Activated CD8-positive, alpha-beta memory T cell treated with anti-CD3 and anti-CD28 coated beads, Interleukin-2, amount 50 U/mL, for 24 hours (primary cell): ENCODE results near the gene LDB2.

Source experiments
- DNase-seq: peaks from one replicate; pipeline ENCODE4 v3.0.0-alpha.2; 2020; ENCODE audit errors: extremely low read depth

The LDB2 gene

DNA sequence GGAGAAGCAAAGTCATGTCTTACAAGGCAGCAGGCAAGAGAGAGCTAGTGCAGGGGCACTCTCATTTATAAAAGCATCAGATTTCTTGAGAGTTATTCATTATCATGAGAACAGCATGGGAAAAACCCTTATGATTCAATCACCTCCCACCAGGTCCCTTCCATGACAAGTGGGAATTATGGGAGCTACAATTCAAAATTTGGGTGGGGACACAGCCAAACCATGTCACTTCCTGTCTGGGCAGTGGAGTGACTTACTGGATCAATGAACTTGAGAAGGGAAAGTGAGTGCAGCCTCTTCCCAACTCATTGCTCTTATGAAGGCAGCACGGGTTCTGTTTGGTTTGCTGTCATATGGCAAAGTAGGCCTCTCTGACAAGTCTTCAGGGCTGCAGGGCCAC lies 410.4 kb downstream of the LDB2 start:
- no peak for DNase-seq

DNA sequence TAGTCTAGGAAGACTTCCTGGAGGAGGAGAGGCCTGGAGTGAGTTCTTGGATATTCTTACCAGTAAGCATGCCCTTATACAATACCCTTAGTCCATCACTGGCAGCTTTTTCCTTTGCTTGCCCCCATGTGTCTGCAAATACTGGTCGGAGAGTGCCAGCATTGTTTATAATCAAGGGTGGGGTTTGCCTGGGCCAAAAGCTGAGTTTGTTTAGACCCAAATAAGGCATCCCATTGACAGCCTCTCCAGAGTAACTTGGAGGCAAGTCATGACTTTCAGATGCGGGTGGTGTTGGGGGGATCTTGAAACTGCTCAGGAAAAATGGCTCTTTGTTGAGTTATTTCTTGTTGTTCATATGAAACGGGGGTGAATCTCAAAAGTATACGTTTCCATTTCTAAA lies 413.7 kb downstream of the LDB2 start:
- DNase-seq: no peak

DNA sequence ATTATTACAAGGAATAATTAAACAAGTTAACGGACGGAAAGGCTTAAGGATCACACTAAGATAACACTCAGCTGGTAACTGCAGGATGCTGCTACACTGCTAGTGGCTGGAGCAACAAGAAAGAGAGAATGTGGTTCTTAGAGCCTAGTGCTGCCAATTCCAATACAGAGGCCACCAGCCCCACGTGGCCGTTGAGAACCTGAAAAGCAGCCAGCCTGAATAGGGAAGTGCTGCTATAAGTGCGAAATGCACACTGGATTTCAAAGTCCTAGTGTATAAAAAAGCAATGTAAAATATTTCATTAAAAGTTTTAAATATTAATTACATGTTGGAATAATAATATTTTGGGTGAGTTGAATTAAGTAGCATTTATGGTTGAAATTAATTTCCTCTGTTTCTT lies 414.9 kb downstream of the LDB2 start:
- no peak for DNase-seq

DNA sequence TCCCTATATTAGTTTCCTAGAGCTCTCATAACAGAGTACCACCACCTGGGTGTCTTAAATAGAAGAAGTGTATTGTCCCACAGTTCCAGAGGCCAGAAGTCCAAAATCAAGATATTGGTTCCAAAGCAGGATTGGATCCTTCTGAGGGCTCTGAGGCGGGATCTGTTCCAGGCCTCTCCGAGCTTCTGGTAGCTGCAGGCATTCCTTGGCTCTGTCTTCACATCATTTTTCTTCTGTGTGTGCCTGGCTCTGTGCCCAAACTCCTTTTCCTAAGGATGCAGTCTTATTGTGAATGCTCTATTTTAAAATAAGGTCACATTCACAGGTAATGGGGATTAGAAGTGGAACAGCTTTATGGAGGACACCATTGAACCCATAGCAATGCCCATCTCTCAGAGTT lies 418.4 kb downstream of the LDB2 start:
- DNase-seq: no peak

DNA sequence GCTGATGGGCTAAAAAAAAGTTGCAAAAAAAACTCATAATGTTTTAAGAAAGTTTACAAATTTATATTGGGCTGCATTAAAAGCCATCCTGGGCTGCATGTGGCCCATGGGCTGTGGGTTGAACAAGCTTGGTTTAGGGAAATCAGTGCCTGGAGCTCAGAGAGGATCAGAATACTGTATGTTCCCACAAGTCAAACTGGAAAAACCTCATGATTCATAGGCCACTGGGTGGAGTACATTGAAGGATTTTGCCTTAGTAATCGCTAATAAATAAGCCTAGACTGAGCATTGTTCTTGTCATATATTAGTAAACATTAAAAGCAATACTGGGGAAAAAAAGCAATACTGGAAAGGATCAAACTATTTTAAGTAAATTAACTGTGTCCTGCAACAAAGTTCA lies 425.9 kb downstream of the LDB2 start:
- DNase-seq: no peak

DNA sequence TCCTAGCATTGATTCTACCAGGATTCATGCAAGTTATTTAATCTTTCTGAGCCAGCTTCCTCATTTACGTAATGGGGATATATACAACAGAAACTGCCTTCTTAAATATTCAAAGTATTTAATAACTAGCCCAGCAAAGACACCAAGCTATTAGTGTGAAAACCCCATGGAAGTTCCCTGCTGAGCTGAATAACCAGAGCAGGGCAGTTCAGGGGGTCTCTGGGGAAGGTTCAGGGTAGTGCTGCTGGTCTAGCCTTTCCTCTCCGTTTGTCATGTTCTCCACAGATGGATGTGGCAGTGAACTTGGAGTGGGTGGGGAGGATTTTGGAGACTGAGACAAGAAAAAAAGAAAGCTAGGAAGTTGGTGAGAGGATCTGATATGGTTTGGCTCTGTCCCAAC lies 431.4 kb downstream of the LDB2 start:
- no peak for DNase-seq

GRCh38 chr4:16466581-16466980 lies 431.9 kb downstream of the LDB2 start:
- DNase-seq: no peak

DNA sequence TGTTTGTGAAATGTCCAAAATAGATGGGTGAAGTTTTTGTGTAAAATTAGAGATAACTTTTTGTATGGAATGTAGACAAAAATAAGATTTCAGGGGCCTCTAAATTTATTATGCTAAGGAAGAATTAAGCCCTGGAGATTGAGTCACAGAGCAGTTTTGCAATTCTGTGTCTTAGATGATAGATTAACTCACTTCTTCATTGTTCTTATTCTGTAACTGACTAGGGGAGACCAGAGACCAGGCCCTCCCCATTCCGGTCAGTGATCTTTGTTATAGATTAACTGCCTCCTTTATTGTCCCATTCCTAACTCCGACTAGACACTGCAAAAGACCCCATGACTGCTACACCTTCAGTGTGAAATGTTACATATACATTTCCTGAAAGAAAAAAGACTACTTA lies 433.8 kb downstream of the LDB2 start:
- no peak for DNase-seq

GRCh38 chr4:16462656-16463055 lies 435.8 kb downstream of the LDB2 start:
- DNase-seq: no peak

- DNase-seq: no peak
Observed at GRCh38 chr4:16461362-16461761, 437.1 kb downstream of the LDB2 start.

DNA sequence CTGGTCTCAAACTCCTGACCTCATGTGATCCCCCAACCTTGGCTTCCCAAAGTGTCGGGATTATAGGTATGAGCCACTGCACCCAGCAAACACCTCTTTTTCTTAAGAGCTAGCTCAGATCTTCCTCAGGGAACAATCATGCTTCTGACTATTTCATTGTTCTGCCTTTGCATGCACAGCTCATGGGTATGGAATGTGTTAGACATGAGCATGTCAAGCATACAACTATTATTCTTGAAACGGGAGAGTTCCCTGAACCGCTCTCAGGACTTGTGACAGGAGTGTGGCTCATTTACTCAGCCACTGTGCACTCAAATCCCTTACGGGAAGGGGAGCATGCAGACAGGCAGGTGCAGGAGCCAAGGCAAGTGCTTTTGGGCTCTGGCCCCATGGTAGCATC lies 440.5 kb downstream of the LDB2 start:
- DNase-seq: no peak
